Body of pancreas (tissue), 4 donors: ENCODE data around the gene MCCC1. TPM values are rescaled to one million over a fixed set of nuclear protein-coding genes. Genes with fewer than 3 reads are reported as not detected.

Source experiments
- ATAC-seq: fragments of 150-250 bp; one replicate; pipeline ENCODE4 v1.9.1; 2016
- DNase-seq, 4 donors: peaks; one replicate each; pipeline ENCODE4 v3.0.0-alpha.2; 2019
- H3K27ac ChIP-seq, 4 donors: fragments of 200-600 bp; sonication (generic); 1 replicate in 3 of 4; 2 replicates in 1 of 4; pipeline versions ENCODE4 v1.5.1 to v1.6.1; 2016 to 2019; ENCODE audit warnings: mild to moderate bottlenecking in 1 of 4, mixed read lengths in 1 of 4, moderate library complexity in 1 of 4
- H3K27me3 ChIP-seq, 2 donors: fragments of 200-600 bp; sonication (generic); one replicate each; pipeline ENCODE4 v1.6.0; 2016; ENCODE audit warnings: mild to moderate bottlenecking in 1 of 2
- H3K36me3 ChIP-seq, 2 donors: fragments of 200-600 bp; sonication (generic); replicated peaks in 1 of 2; 2 replicates each; pipeline ENCODE4 v1.5.1; 2016; ENCODE audit warnings: low read depth in 2 of 2; ENCODE audit not compliant: insufficient read depth in 1 of 2
- H3K4me1 ChIP-seq: fragments of 200-600 bp; sonication (generic); one replicate; pipeline ENCODE4 v1.6.0; 2016
- H3K4me3 ChIP-seq, 2 donors: fragments of 200-600 bp; sonication (generic); 1 replicate in 1 of 2; 2 replicates in 1 of 2; pipeline ENCODE4 v1.5.1; 2016 to 2019
- H3K9me3 ChIP-seq, 3 donors: fragments of 200-600 bp; sonication (generic); 1 replicate in 2 of 3; 2 replicates in 1 of 3; pipeline ENCODE4 v1.5.1; 2016
- CTCF ChIP-seq, 7 experiments: fragments of 450-650 bp in 4 of 7; fragments of 200-600 bp in 3 of 7; sonication (generic) in 3 of 7; IDR thresholded peaks; one replicate each; pipeline ENCODE4 v1.5.1; 2016 to 2019; ENCODE audit warnings: antibody characterized with exemption in 7 of 7
- POLR2A ChIP-seq, 3 donors: fragments of 450-650 bp; IDR thresholded peaks; one replicate each; pipeline ENCODE4 v1.6.1; 2016; ENCODE audit warnings: antibody characterized with exemption in 3 of 3, mild to moderate bottlenecking in 2 of 3
- WGBS, 2 donors: methylation state at CpG; one replicate each; pipeline ENCODE4 v1.1.5; 2017; 5-methylcytosine and 5-hydroxymethylcytosine counted together
- intact Hi-C: fragments of 100-400 bp; cut with DNase I; formaldehyde crosslinking; loops from one replicate; pipeline ENCODE4 v1.15.1; 2023
- total RNA-seq, 2 donors: library from RNA; depleted of rRNA; stranded (reverse); fragments of >200 nt; gene quantifications; one replicate each; pipeline ENCODE4 v1.1.0, GENCODE V29; 2016

The MCCC1 gene
- total RNA-seq, 2 donors from 2014 or later: 50.8 to 63.9 TPM

GRCh38 chr3:182971637-182972036, 127.7 kb downstream of the MCCC1 start:
- no peaks in the 10 kb centered on the region for H3K36me3 ChIP-seq
- no peak overlapping the region for H3K27ac ChIP-seq
- no peak for DNase-seq
- peaks cover 16% of the 10 kb centered on the region for H3K4me1 ChIP-seq
- no peaks in the 10 kb centered on the region for H3K27me3 ChIP-seq
- TF ChIP-seq POLR2A (IDR thresholded peaks at IDR 0.05) (no peak), CTCF (IDR thresholded peaks at IDR 0.05) (no peak)
- intact Hi-C loops: no loop called here
- 71 to 73% methylated on average over 2 of the region's 2 CpGs for WGBS, 2 donors
- ATAC-seq: no peak
- no peaks in the 10 kb centered on the region for H3K9me3 ChIP-seq
- H3K4me3 ChIP-seq: no peak overlapping the region

- WGBS, 2 donors: 25 to 36% methylated on average over 3 of the region's 3 CpGs
- peaks cover 16% of the 10 kb centered on the region for H3K4me1 ChIP-seq
- no peak overlapping the region for H3K4me3 ChIP-seq
- TF ChIP-seq CTCF (IDR thresholded peaks at IDR 0.05) (no peak), POLR2A (IDR thresholded peaks at IDR 0.05) (no peak)
- H3K36me3 ChIP-seq: no peaks in the 10 kb centered on the region
- no peaks in the 10 kb centered on the region for H3K9me3 ChIP-seq
- DNase-seq (no peak), ATAC-seq (no peak)
- no peaks in the 10 kb centered on the region for H3K27me3 ChIP-seq
- intact Hi-C loops: no loop called here
- H3K27ac ChIP-seq: no peak overlapping the region
Measured at GRCh38 chr3:182970811-182971418, 128.4 kb downstream of the MCCC1 start.

- DNase-seq (no peak), ATAC-seq (no peak)
- Histone ChIP-seq H3K9me3 (no peaks in the 10 kb centered on the region), H3K27me3 (no peaks in the 10 kb centered on the region), H3K4me1 (peaks cover 16% of the 10 kb centered on the region), H3K4me3 (no peak overlapping the region), H3K27ac (no peak overlapping the region), H3K36me3 (no peaks in the 10 kb centered on the region)
- intact Hi-C loops: no loop called here
- WGBS, 2 donors: 95 to 96% methylated on average over 7 of the region's 7 CpGs
- TF ChIP-seq CTCF (IDR thresholded peaks at IDR 0.05) (no peak), POLR2A (IDR thresholded peaks at IDR 0.05) (no peak)
Measured at GRCh38 chr3:182969853-182970252, 129.4 kb downstream of the MCCC1 start.

- Histone ChIP-seq H3K9me3 (no peaks in the 10 kb centered on the region), H3K27ac (no peak overlapping the region), H3K27me3 (no peaks in the 10 kb centered on the region), H3K4me3 (no peak overlapping the region), H3K4me1 (peaks cover 16% of the 10 kb centered on the region), H3K36me3 (no peaks in the 10 kb centered on the region)
- DNase-seq (no peak), ATAC-seq (no peak)
- TF ChIP-seq POLR2A (IDR thresholded peaks at IDR 0.05) (no peak), CTCF (IDR thresholded peaks at IDR 0.05) (no peak)
- intact Hi-C loops: no loop called here
Measured at GRCh38 chr3:182969277-182969676, 130.0 kb downstream of the MCCC1 start.
